ENCODE results near the gene STOX1.
"Not testable (repeated sequence)": the region's sequence is repeated elsewhere in the genome, so short reads cannot be mapped to it uniquely, and the experiment has no call there.

- TF ChIP-seq, protein P1, sequence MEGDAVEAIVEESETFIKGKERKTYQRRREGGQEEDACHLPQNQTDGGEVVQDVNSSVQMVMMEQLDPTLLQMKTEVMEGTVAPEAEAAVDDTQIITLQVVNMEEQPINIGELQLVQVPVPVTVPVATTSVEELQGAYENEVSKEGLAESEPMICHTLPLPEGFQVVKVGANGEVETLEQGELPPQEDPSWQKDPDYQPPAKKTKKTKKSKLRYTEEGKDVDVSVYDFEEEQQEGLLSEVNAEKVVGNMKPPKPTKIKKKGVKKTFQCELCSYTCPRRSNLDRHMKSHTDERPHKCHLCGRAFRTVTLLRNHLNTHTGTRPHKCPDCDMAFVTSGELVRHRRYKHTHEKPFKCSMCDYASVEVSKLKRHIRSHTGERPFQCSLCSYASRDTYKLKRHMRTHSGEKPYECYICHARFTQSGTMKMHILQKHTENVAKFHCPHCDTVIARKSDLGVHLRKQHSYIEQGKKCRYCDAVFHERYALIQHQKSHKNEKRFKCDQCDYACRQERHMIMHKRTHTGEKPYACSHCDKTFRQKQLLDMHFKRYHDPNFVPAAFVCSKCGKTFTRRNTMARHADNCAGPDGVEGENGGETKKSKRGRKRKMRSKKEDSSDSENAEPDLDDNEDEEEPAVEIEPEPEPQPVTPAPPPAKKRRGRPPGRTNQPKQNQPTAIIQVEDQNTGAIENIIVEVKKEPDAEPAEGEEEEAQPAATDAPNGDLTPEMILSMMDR (IDR thresholded peaks at IDR 0.05), result not testable (repeated sequence)
- TF ChIP-seq POLR2A (IDR thresholded peaks at IDR 0.05), result not testable (repeated sequence)
Measured at GRCh38 chr10:68810830-68811229, 16.5 kb upstream of the STOX1 start.

All from testis (tissue), 2 donors.